Thyroid gland (tissue), 4 donors: ENCODE data around the gene RORC.

Experiments
- POLR2A ChIP-seq, 2 donors: fragments of 450-650 bp; IDR thresholded peaks; one replicate each; pipeline ENCODE4 v1.6.1; 2017; ENCODE audit warnings: antibody characterized with exemption in 2 of 2, mild to moderate bottlenecking in 2 of 2, moderate library complexity in 1 of 2
- TF ChIP-seq, protein P1 (sequence below), 6 experiments: fragments of 200-600 bp in 3 of 6; fragments of 450-650 bp in 3 of 6; sonication (generic) in 3 of 6; IDR thresholded peaks; one replicate each; pipeline ENCODE4 v1.5.1; 2016 to 2019; ENCODE audit warnings: antibody characterized with exemption in 6 of 6, mild to moderate bottlenecking in 2 of 6, inconsistent platforms in 1 of 6, moderate library complexity in 1 of 6

GRCh38 chr1:151867321-151867720, 35.7 kb upstream of the RORC start:
- no peak for TF ChIP-seq POLR2A (IDR thresholded peaks at IDR 0.05)
- TF ChIP-seq, protein P1, sequence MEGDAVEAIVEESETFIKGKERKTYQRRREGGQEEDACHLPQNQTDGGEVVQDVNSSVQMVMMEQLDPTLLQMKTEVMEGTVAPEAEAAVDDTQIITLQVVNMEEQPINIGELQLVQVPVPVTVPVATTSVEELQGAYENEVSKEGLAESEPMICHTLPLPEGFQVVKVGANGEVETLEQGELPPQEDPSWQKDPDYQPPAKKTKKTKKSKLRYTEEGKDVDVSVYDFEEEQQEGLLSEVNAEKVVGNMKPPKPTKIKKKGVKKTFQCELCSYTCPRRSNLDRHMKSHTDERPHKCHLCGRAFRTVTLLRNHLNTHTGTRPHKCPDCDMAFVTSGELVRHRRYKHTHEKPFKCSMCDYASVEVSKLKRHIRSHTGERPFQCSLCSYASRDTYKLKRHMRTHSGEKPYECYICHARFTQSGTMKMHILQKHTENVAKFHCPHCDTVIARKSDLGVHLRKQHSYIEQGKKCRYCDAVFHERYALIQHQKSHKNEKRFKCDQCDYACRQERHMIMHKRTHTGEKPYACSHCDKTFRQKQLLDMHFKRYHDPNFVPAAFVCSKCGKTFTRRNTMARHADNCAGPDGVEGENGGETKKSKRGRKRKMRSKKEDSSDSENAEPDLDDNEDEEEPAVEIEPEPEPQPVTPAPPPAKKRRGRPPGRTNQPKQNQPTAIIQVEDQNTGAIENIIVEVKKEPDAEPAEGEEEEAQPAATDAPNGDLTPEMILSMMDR (IDR thresholded peaks at IDR 0.05), result no peak
